H1 (cell line): ENCODE results near the gene LEMD1. TPM values are rescaled to one million over a fixed set of nuclear protein-coding genes. Genes with fewer than 3 reads are reported as not detected.

Source experiments
- CTCF ChIA-PET: fragments of 300-600 bp; sonication (Branson Sonifier 250); formaldehyde crosslinking; loops from one replicate; lab custom pipeline; 2021; ENCODE audit not compliant: partially characterized antibody; lab: Charles Lee
- POLR2A ChIA-PET: fragments of 300-600 bp; sonication (Branson Sonifier 250); formaldehyde crosslinking; loops from one replicate; lab custom pipeline; 2021; ENCODE audit warnings: inconsistent platforms; ENCODE audit not compliant: partially characterized antibody; lab: Charles Lee
- DNase-seq, 2 experiments: peaks; one replicate each; pipeline versions ENCODE4 v3.0.0 to v3.0.0-alpha.2; 2010 to 2022; ENCODE audit warnings: low spot score in 2 of 2, low read depth in 1 of 2, mixed read lengths in 1 of 2
- FAIRE-seq: peaks from 2 replicates; lab custom pipeline; 2011; peaks lifted over from hg19 to GRCh38; lab: Jason Lieb, UNC
- H2AFZ ChIP-seq: 2 replicates; pipeline ENCODE4 v1.8.1; 2012; ENCODE audit warnings: low read length, inconsistent platforms
- H2AK5ac ChIP-seq: 2 replicates; pipeline ENCODE4 v1.6.1; 2013; ENCODE audit warnings: low read depth, low read length
- H2BK120ac ChIP-seq: replicated peaks from 2 replicates; pipeline ENCODE3; 2013; ENCODE audit warnings: low read depth, low read length, inconsistent platforms
- H2BK12ac ChIP-seq: 2 replicates; pipeline ENCODE4 v1.6.1; 2013; ENCODE audit warnings: low read depth, low read length
- H2BK15ac ChIP-seq: 2 replicates; pipeline ENCODE4 v1.6.1; 2013; ENCODE audit warnings: low read length
- H2BK20ac ChIP-seq: 2 replicates; pipeline ENCODE4 v1.6.1; 2013; ENCODE audit warnings: low read length
- H2BK5ac ChIP-seq: 2 replicates; pipeline ENCODE4 v1.6.1; 2013; ENCODE audit warnings: low read depth, low read length
- H3K14ac ChIP-seq: 2 replicates; pipeline ENCODE4 v1.6.1; 2013; ENCODE audit warnings: inconsistent platforms; ENCODE audit not compliant: insufficient read length
- H3K18ac ChIP-seq: 2 replicates; pipeline ENCODE4 v1.6.1; 2013; ENCODE audit warnings: low read length; ENCODE audit errors: extremely low read depth
- H3K23ac ChIP-seq: 2 replicates; pipeline ENCODE4 v1.6.1; 2013; ENCODE audit warnings: inconsistent platforms; ENCODE audit not compliant: insufficient read length
- H3K23me2 ChIP-seq: 2 replicates; pipeline ENCODE4 v1.6.1; 2013; ENCODE audit warnings: low read depth, low read length
- H3K27ac ChIP-seq: 2 replicates; pipeline ENCODE4 v1.6.1; 2011; ENCODE audit warnings: low read depth, low read length, inconsistent platforms
- H3K27me3 ChIP-seq, 4 experiments: replicated peaks in 1 of 4; 1 replicate in 1 of 4; 2 replicates in 3 of 4; pipeline versions ENCODE4 v1.6.1 to v1.8.1; 2011 to 2013; ENCODE audit warnings: low read length in 3 of 4, mild to moderate bottlenecking in 3 of 4, inconsistent platforms in 2 of 4, mixed read lengths in 2 of 4, moderate library complexity in 1 of 4; ENCODE audit not compliant: control insufficient read depth in 3 of 4, insufficient read depth in 3 of 4; ENCODE audit errors: extremely low read depth in 1 of 4
- H3K36me3 ChIP-seq, 4 experiments: 2 replicates each; pipeline versions ENCODE4 v1.6.1 to v1.8.1; 2011 to 2013; ENCODE audit warnings: mild to moderate bottlenecking in 4 of 4, low read length in 3 of 4, moderate library complexity in 2 of 4, control low read depth in 1 of 4, inconsistent platforms in 1 of 4; ENCODE audit not compliant: insufficient read depth in 4 of 4, control insufficient read depth in 2 of 4
- H3K4ac ChIP-seq: replicated peaks from 2 replicates; pipeline ENCODE3; 2013; ENCODE audit warnings: low read length, low read depth, mixed read lengths, inconsistent platforms; ENCODE audit not compliant: insufficient read length
- H3K4me1 ChIP-seq, 4 experiments: replicated peaks in 1 of 4; 1 replicate in 1 of 4; 2 replicates in 3 of 4; pipeline versions ENCODE4 v1.6.1 to v1.8.1; 2011 to 2013; ENCODE audit warnings: low read length in 3 of 4, inconsistent platforms in 2 of 4, mixed read lengths in 1 of 4; ENCODE audit not compliant: insufficient read depth in 4 of 4, control insufficient read depth in 3 of 4
- H3K4me2 ChIP-seq, 2 experiments: 2 replicates each; pipeline versions ENCODE4 v1.6.1 to v1.8.1; 2011 to 2013; ENCODE audit warnings: low read depth in 2 of 2, low read length in 2 of 2, control low read depth in 1 of 2, inconsistent platforms in 1 of 2, mild to moderate bottlenecking in 1 of 2; ENCODE audit not compliant: insufficient read depth in 1 of 2
- H3K4me3 ChIP-seq, 4 experiments: fragments of 200-600, 300-600 bp in 1 of 4; sonication (generic), shearing (Covaris generic), sonication (Bioruptor Twin) in 1 of 4; 2 replicates each; pipeline versions ENCODE4 v1.5.1 to v1.8.1; 2011 to 2016; ENCODE audit warnings: low read length in 4 of 4, low read depth in 3 of 4, control low read depth in 2 of 4, inconsistent platforms in 2 of 4, mild to moderate bottlenecking in 2 of 4, mixed read lengths in 1 of 4, moderate library complexity in 1 of 4; ENCODE audit not compliant: insufficient read depth in 2 of 4; ENCODE audit errors: extremely low read depth in 1 of 4
- H3K56ac ChIP-seq: replicated peaks from 2 replicates; pipeline ENCODE3; 2013; ENCODE audit warnings: low read depth, mild to moderate bottlenecking, mixed read lengths, low read length, inconsistent platforms; ENCODE audit not compliant: insufficient read length
- H3K79me1 ChIP-seq: 2 replicates; pipeline ENCODE4 v1.6.1; 2013; ENCODE audit warnings: low read depth, low read length, control low read depth
- H3K79me2 ChIP-seq, 2 experiments: 2 replicates each; pipeline versions ENCODE4 v1.6.1 to v1.8.1; 2012 to 2013; ENCODE audit warnings: low read length in 2 of 2, mild to moderate bottlenecking in 2 of 2, inconsistent platforms in 1 of 2; ENCODE audit not compliant: insufficient read depth in 2 of 2, control insufficient read depth in 1 of 2
- H3K9ac ChIP-seq, 4 experiments: replicated peaks in 1 of 4; 1 replicate in 1 of 4; 2 replicates in 3 of 4; pipeline versions ENCODE4 v1.6.1 to v1.8.1; 2011 to 2013; ENCODE audit warnings: low read depth in 3 of 4, low read length in 3 of 4, control low read depth in 2 of 4, mild to moderate bottlenecking in 2 of 4, moderate library complexity in 2 of 4, inconsistent platforms in 1 of 4; ENCODE audit errors: extremely low read depth in 1 of 4
- H3K9me3 ChIP-seq, 2 experiments: 2 replicates each; pipeline versions ENCODE4 v1.6.1 to v1.8.1; 2012 to 2013; ENCODE audit warnings: mild to moderate bottlenecking in 2 of 2, moderate library complexity in 2 of 2, control low read depth in 1 of 2, inconsistent platforms in 1 of 2, low read depth in 1 of 2, low read length in 1 of 2, mixed read lengths in 1 of 2; ENCODE audit not compliant: insufficient read depth in 2 of 2
- H4K20me1 ChIP-seq, 2 experiments: replicated peaks in 1 of 2; 2 replicates each; pipeline versions ENCODE3 to v1.8.1; 2011 to 2013; ENCODE audit warnings: inconsistent platforms in 2 of 2, low read length in 2 of 2, mild to moderate bottlenecking in 1 of 2; ENCODE audit not compliant: insufficient read depth in 2 of 2, control insufficient read depth in 1 of 2
- H4K5ac ChIP-seq: 2 replicates; pipeline ENCODE4 v1.6.1; 2013; ENCODE audit warnings: low read length, low read depth, mixed read lengths, inconsistent platforms; ENCODE audit not compliant: insufficient read length
- H4K8ac ChIP-seq: 2 replicates; pipeline ENCODE4 v1.8.0; 2013; ENCODE audit warnings: mild to moderate bottlenecking, moderate library complexity, low read length, inconsistent platforms; ENCODE audit not compliant: insufficient read depth; ENCODE audit errors: extremely low read depth
- H4K91ac ChIP-seq: replicated peaks from 2 replicates; pipeline ENCODE3; 2013; ENCODE audit warnings: low read length, mixed read lengths, inconsistent platforms; ENCODE audit not compliant: insufficient read length
- ASH2L ChIP-seq: fragments of 200-600, 300-600 bp; sonication (generic); IDR thresholded peaks from one replicate; pipeline ENCODE4 v1.7.1; 2017; ENCODE audit warnings: low read length
- CBX8 ChIP-seq: fragments of 300-800, 300-1000 bp; sonication (generic); IDR thresholded peaks from 2 replicates; pipeline ENCODE4 v1.7.1; 2016; ENCODE audit warnings: low read depth, low read length, borderline replicate concordance
- CHD2 ChIP-seq: IDR thresholded peaks from 2 replicates; pipeline ENCODE4 v1.6.1; 2012; ENCODE audit warnings: low read length, improper control_type of control experiment
- CTBP2 ChIP-seq: IDR thresholded peaks from 2 replicates; pipeline ENCODE4 v1.7.0; 2011; ENCODE audit warnings: borderline replicate concordance, mild to moderate bottlenecking, moderate library complexity, mixed read lengths, low read length; ENCODE audit not compliant: insufficient read depth, insufficient read length
- EGR1 ChIP-seq: IDR thresholded peaks from 2 replicates; pipeline ENCODE4 v1.6.1; 2011; ENCODE audit warnings: low read depth, low read length, borderline replicate concordance
- JUN ChIP-seq: IDR thresholded peaks from 2 replicates; pipeline ENCODE4 v1.6.1; 2011; ENCODE audit warnings: low read depth, mild to moderate bottlenecking, improper control_type of control experiment, low read length
- KDM1A ChIP-seq: fragments of 200-600, 300-600 bp; sonication (generic); IDR thresholded peaks from 2 replicates; pipeline ENCODE4 v1.7.1; 2016; ENCODE audit warnings: mild to moderate bottlenecking, low read length, borderline replicate concordance
- SP4 ChIP-seq: IDR thresholded peaks from 2 replicates; pipeline ENCODE4 v1.6.1; 2012; ENCODE audit warnings: low read length, inconsistent platforms
- TAF1 ChIP-seq: IDR thresholded peaks from 2 replicates; pipeline ENCODE4 v1.6.1; 2011; ENCODE audit warnings: mild to moderate bottlenecking, low read depth, low read length
- TEAD4 ChIP-seq: IDR thresholded peaks from 2 replicates; pipeline ENCODE4 v1.6.1; 2012; ENCODE audit warnings: low read depth, low read length, inconsistent platforms, mixed read lengths
- WGBS, 2 experiments: shearing (Covaris generic) in 1 of 2; methylation state at CpG; one replicate each; pipeline versions ENCODE4 v1.1.6 to v1.1.7; 2013 to 2015; ENCODE audit warnings: low lambda C conversion rate in 2 of 2, mixed read lengths in 2 of 2, inconsistent platforms in 1 of 2, low coverage in 1 of 2, missing lambda C conversion rate in 1 of 2; ENCODE audit not compliant: insufficient replicate concordance in 2 of 2, insufficient coverage in 1 of 2, insufficient read length in 1 of 2; ENCODE audit errors: extremely low coverage in 1 of 2, missing lambda C conversion rate in 1 of 2; 5-methylcytosine and 5-hydroxymethylcytosine counted together
- polyA plus RNA-seq, 7 experiments: library from polyadenylated mRNA; depleted of rRNA in 3 of 7; stranded (reverse) in 5 of 7; unstranded in 2 of 7; fragments of >200 nt in 5 of 7; fragments of 200-250 nt in 2 of 7; gene quantifications; 1 replicate in 5 of 7; 2 replicates in 1 of 7; 4 replicates in 1 of 7; pipeline versions ENCODE4 v1.2.1 to v1.2.3, GENCODE V29; 2011 to 2013; ENCODE audit warnings: missing spikeins in 2 of 7, mixed read lengths in 2 of 7
- total RNA-seq: library from RNA; stranded (reverse); fragmentation: NEBNext Ultra II Directional; extraction: Animal tissue kit (Norgen Biotek cat#: 25700); gene quantifications from 2 replicates; pipeline ENCODE4 v1.2.1, GENCODE V29; 2021
- TF ChIP-seq, protein P1 (sequence below): IDR thresholded peaks from 2 replicates; pipeline ENCODE4 v1.6.1; 2012; ENCODE audit warnings: low read length, inconsistent platforms

Gene LEMD1
- total and polyA plus RNA-seq, 2 of the 8 experiments (the other 6 are each of a cell fraction or from before 2014, with no cell fraction given), result 10.0 to 10.5 TPM

DNA sequence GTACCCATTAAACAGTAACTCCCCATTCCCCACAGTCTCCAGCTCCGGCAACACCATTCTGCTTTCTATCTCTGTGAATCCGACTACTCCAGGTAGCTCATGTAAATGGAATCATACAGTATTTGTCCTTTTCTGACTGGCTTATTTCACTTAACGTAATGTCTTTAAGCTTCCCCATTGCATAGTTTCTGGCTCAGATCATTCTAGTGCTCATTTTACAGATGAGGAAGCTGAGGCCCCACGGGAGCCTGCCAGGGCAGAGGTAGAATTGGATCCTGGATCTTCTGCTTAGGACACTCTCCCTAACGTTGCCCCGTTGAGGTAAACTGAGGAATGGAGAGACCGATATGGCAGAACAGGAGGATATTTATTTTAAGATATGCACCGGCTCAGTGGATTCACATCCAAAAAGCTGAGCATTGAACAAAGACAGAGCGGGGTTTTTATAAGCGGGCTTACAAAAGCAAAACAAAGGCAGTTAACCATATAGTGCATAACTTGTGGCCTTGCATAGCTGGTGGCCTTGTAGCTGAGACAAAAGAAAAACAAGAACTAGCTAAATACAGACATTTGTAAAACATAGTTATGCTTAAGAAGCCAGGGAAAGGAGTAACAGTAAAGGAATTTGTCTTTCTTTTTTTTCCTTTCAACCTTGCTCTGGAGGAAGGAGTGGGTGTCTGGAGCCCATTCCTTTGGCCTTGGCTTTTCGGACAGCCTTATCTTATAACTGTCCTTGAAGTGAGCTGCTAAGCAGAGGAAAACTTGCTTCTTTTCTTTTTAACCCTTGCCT lies 49.8 kb downstream of the LEMD1 start:
- no peaks in the 10 kb centered on the region for H3K27me3 ChIP-seq
- no peak overlapping the region; a peak in 1 of 7 replicates for H3K9ac ChIP-seq
- peaks cover 9 to 25% (median 19%) of the 10 kb centered on the region in 4 experiments; a peak in 5 of 7 replicates for H3K4me1 ChIP-seq
- H2BK15ac ChIP-seq, result no peak overlapping the region
- H3K79me1 ChIP-seq, result no peaks in the 10 kb centered on the region
- H2BK20ac ChIP-seq, result 0 out of 2 replicates have a peak overlapping the region, but pooled peaks have one; percentile 38
- no peaks in the 10 kb centered on the region for H3K36me3 ChIP-seq
- peak overlapping the region; percentile 7 to 59 for H3K4me2 ChIP-seq
- POLR2A ChIA-PET, result no interaction called here
- DNase-seq (no peak), FAIRE-seq (peak; percentile 24)
- no peaks in the 10 kb centered on the region for H3K23me2 ChIP-seq
- no peak overlapping the region for H3K14ac ChIP-seq
- H3K56ac ChIP-seq, result no peak overlapping the region
- no peak overlapping the region for H4K8ac ChIP-seq
- no peak overlapping the region for H2AK5ac ChIP-seq
- H4K20me1 ChIP-seq, result no peaks in the 10 kb centered on the region
- H2BK5ac ChIP-seq, result peak overlapping the region; percentile 58; the same call in 1 of the 2 replicates
- CTCF ChIA-PET, result interaction anchor here (0.6 to 14.6 kb wide), 10 partner anchors 16 to 311 kb away, joined by 3 to 207 read pairs (median 3); partner anchors contain the start of gene KLHDC8A
- no peak overlapping the region for H3K18ac ChIP-seq
- no peaks in the 10 kb centered on the region for H3K9me3 ChIP-seq
- H2BK120ac ChIP-seq, result no peak overlapping the region
- whole genome bisulfite sequencing, 2 experiments, result 59% methylated on average over 11 of the region's 11 CpGs; no CpG with 5 or more reads in 1 of the 2 experiments
- no peak overlapping the region for H2BK12ac ChIP-seq
- H2AFZ ChIP-seq, result no peak overlapping the region
- H3K23ac ChIP-seq, result no peak overlapping the region
- no peaks in the 10 kb centered on the region for H3K79me2 ChIP-seq
- H3K27ac ChIP-seq, result no peak overlapping the region
- no peak overlapping the region for H4K91ac ChIP-seq
- H3K4me3 ChIP-seq, result no peak overlapping the region
- no peak overlapping the region for H3K4ac ChIP-seq
- H4K5ac ChIP-seq, result no peak overlapping the region
- TF ChIP-seq CTBP2, result no peak
- TF ChIP-seq TEAD4, result no peak
- no peak for TF ChIP-seq EGR1
- TF ChIP-seq, protein P1, sequence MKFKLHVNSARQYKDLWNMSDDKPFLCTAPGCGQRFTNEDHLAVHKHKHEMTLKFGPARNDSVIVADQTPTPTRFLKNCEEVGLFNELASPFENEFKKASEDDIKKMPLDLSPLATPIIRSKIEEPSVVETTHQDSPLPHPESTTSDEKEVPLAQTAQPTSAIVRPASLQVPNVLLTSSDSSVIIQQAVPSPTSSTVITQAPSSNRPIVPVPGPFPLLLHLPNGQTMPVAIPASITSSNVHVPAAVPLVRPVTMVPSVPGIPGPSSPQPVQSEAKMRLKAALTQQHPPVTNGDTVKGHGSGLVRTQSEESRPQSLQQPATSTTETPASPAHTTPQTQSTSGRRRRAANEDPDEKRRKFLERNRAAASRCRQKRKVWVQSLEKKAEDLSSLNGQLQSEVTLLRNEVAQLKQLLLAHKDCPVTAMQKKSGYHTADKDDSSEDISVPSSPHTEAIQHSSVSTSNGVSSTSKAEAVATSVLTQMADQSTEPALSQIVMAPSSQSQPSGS, result no peak
- no peak for TF ChIP-seq KDM1A
- TF ChIP-seq SP4, result no peak
- TF ChIP-seq CBX8, result no peak
- TF ChIP-seq ASH2L, result no peak
- TF ChIP-seq JUN, result no peak
- TF ChIP-seq TAF1, result no peak
- no peak for TF ChIP-seq CHD2
